ENCODE data around the gene RPAP3. TPM values are rescaled to one million over a fixed set of nuclear protein-coding genes. Genes with fewer than 3 reads are reported as not detected.

The RPAP3 gene
- total RNA-seq, 2 donors from 2014 or later, result 22.7 to 23.5 TPM

DNA sequence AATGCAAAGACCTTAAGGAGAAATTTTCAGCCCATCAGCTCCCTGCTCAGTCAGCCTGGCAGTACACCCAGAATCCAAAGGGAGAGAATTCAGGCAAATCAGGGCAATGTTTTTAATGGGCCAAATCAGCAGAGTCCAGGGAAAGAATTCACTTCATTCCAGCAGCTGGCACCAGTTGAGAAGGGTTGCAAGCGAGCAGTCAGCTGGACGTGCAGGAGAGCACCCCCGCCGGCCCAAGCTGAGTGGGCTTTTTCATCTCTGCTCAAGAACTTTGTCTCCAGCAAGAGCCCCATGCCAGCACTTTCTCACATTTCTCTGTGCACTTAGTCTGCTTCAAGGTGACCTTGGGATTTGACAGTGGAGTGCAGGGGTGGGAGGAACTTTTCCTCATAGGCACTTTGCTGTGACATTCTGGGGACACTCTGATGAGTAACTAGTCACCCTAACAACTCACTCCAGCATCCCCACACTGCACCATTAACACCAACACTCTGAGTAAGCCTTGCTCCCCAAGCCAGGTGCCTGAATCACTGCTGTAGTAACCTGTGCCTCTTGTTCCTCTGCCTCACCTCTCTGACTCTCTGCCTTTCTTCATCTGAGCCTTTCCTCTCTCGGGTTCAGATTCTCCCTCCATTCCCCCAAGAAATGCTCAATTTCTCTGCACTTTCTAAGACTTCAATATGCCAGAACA lies 17.3 kb upstream of the RPAP3 start:
- ATAC-seq, result no peak
- peaks cover 5% of the 10 kb centered on the region for H3K36me3 Mint-ChIP-seq (ENCODE audit: low read depth)

DNA sequence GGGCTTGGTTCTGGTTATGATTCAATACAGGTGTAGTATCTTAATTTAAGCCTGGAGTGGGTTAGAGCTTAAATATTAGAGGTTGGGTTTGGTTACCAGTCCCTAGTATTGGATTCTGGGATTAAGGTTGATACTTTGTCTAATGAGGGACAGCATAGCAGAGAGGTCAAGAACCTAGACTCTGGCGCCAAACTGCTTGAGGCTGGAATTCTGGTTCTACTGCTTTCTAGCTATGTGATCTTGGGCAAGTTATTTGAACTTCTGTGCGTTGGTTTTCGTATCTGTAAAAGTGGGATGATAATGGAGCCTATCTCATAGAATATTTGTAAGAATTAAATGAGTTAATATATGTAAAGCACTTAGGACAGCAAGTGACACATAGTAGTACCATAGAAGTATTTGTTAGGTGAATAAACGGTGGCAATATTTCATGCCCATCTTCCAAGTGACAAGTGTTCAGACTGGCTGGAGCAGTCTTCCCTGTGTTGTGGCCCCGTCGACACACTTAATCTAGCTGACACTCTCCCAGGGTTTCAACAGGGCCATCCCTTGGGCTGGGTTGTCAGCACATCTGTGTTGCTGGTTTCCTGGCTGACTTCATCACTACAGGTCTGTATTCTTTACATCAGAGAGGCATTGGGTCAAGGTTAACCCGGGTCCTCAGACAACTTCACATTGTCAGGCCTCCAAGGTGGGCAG lies 16.5 kb upstream of the RPAP3 start:
- Mint-ChIP-seq H3K27ac (peak overlapping the region; percentile 79), H3K4me1 (peaks cover 29% of the 10 kb centered on the region), H3K27me3 (no peaks in the 10 kb centered on the region), H3K36me3 (ENCODE audit: low read depth) (peaks cover 5% of the 10 kb centered on the region), H3K4me3 (no peak overlapping the region)
- ATAC-seq (no peak), DNase-seq (no peak)
- H3K9me3 ChIP-seq (ENCODE audit: control insufficient read depth, low read length, poor library complexity, severe bottlenecking), result no peaks in the 10 kb centered on the region

More for the DNA sequence above, 17.3 kb upstream of the RPAP3 start:
- Mint-ChIP-seq H3K27ac (peak overlapping the region; percentile 45), H3K4me1 (peaks cover 28% of the 10 kb centered on the region), H3K27me3 (no peaks in the 10 kb centered on the region), H3K4me3 (no peak overlapping the region)
- DNase-seq, result no peak
- H3K9me3 ChIP-seq (ENCODE audit: control insufficient read depth, low read length, poor library complexity, severe bottlenecking), result no peaks in the 10 kb centered on the region

DNA sequence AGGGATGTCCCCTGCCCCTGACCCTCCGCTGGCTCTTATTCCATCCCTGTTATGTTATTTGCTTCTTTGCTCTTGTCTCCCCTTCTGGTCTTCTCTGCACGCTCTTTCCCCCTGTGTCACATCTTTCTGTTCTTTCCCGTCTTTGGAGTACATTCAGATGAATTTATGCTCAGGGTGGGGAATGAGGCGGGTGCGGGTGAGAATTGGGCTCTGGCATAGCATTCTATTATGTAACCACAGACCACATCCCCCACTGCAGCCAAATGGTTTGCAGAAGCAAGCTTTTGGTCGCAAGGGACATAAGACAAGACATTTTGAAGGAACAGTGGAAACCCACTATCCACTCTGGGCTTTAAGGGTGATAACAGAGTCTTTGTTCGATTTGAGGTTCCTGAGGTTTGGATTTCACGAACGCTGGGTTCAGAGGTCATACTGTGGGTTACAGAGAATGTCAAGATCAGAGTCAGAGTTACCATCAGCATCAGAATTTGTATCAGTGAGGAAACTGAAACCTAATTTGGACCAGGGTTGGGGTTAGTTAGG lies 15.7 kb upstream of the RPAP3 start:
- peak overlapping the region; percentile 55 for H3K4me3 Mint-ChIP-seq
- H3K27me3 Mint-ChIP-seq, result no peaks in the 10 kb centered on the region
- H3K27ac Mint-ChIP-seq, result peak overlapping the region; percentile 79
- H3K36me3 Mint-ChIP-seq (ENCODE audit: low read depth), result peaks cover 5% of the 10 kb centered on the region
- ATAC-seq (peak; percentile 42), DNase-seq (no peak)
- H3K4me1 Mint-ChIP-seq, result peaks cover 29% of the 10 kb centered on the region
- no peaks in the 10 kb centered on the region for H3K9me3 ChIP-seq (ENCODE audit: control insufficient read depth, low read length, poor library complexity, severe bottlenecking)

DNA sequence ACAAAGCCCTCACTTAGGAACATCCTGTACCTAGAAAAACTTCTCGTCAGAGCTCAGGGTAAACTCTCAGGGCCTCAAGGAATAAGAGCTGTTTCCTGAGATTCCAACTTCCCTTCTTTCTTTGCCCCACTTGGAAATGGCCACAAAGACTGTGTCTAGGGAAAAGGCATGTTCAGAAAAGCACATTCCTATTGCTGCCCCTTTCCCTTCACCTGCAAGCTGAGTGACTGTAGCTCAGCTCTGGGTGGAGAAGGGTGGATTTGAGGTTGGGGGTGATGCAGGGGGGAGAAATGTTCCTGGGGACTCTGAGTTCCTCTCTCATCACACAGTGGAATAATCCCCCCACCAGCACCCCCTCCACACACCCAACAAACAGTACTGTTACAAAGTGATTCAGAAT lies 12.7 kb upstream of the RPAP3 start:
- peaks cover 27% of the 10 kb centered on the region for H3K4me1 Mint-ChIP-seq
- DNase-seq, result no peak

DNA sequence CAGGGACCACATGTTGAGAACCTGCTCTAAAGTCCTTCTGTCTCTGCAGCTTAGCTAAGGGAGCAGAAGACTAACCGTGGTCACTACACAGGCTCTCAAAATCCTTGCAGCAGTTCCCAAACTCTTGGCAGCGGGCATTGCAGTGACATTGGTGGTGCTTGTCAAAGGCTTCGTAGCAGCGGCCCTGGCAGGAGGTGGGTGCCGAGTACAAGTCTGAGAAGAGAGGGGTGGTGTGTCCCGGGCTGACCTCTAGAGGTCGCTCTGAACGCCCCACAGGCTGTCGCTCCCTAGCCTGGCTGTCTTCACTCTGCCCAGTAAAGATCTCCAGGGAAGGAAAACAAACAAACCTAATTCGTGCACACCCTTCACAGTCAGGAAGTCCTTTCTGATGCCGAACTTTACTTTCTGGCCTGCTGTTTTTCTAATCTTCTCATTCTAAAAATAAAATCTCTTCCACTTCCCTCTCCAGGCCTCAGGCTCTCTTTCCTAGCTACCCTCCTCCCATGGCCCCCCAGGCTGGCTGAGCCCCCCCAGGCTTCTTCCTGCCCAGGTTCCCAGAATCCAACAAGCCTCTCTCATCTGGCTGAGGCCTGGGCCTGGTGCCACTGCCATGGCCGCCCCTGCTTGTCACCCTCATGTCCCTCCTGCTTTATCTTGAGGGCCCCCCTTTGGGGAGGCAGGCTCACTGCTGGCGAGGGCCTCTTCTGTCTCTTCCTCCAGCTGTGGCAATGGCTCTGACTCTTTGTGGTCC lies 11.8 kb upstream of the RPAP3 start:
- Mint-ChIP-seq H3K36me3 (ENCODE audit: low read depth) (no peaks in the 10 kb centered on the region), H3K27ac (peak overlapping the region; percentile 86), H3K27me3 (no peaks in the 10 kb centered on the region), H3K4me1 (peaks cover 24% of the 10 kb centered on the region), H3K4me3 (no peak overlapping the region)
- no peaks in the 10 kb centered on the region for H3K9me3 ChIP-seq (ENCODE audit: control insufficient read depth, low read length, poor library complexity, severe bottlenecking)
- peak; percentile 77 for ATAC-seq
- peak in 2 of 3 donors; percentile 26 to 35 for DNase-seq

More for the DNA sequence above, 12.7 kb upstream of the RPAP3 start:
- Mint-ChIP-seq H3K27me3 (no peaks in the 10 kb centered on the region), H3K36me3 (ENCODE audit: low read depth) (peaks cover 3% of the 10 kb centered on the region), H3K27ac (peak overlapping the region; percentile 86), H3K4me3 (no peak overlapping the region)
- ATAC-seq, result no peak
- H3K9me3 ChIP-seq (ENCODE audit: control insufficient read depth, low read length, poor library complexity, severe bottlenecking), result no peaks in the 10 kb centered on the region

DNA sequence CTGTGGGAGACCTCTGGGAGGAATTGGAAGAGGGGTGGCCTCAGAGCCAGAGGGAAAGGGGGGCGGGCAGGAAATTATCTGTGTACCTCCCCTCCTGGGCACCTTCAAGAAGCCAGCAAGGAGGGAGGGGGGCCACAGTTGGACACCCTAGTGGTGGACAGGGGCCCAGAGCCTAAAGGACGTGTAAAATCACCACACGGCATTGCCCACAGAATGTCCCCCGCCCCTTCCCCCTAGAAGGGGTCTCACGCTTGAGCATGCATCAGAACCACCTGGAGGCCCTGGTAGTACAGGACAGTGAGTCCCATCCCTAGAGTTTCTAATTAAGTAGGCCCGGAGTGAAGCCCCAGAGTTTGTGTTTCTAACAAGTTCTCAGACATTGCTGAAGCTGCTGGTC lies 11.2 kb upstream of the RPAP3 start:
- H3K9me3 ChIP-seq (ENCODE audit: control insufficient read depth, low read length, poor library complexity, severe bottlenecking), result no peaks in the 10 kb centered on the region
- Mint-ChIP-seq H3K4me1 (peaks cover 22% of the 10 kb centered on the region), H3K27ac (peak overlapping the region; percentile 86), H3K36me3 (ENCODE audit: low read depth) (no peaks in the 10 kb centered on the region), H3K4me3 (no peak overlapping the region), H3K27me3 (no peaks in the 10 kb centered on the region)
- DNase-seq (no peak), ATAC-seq (no peak)

DNA sequence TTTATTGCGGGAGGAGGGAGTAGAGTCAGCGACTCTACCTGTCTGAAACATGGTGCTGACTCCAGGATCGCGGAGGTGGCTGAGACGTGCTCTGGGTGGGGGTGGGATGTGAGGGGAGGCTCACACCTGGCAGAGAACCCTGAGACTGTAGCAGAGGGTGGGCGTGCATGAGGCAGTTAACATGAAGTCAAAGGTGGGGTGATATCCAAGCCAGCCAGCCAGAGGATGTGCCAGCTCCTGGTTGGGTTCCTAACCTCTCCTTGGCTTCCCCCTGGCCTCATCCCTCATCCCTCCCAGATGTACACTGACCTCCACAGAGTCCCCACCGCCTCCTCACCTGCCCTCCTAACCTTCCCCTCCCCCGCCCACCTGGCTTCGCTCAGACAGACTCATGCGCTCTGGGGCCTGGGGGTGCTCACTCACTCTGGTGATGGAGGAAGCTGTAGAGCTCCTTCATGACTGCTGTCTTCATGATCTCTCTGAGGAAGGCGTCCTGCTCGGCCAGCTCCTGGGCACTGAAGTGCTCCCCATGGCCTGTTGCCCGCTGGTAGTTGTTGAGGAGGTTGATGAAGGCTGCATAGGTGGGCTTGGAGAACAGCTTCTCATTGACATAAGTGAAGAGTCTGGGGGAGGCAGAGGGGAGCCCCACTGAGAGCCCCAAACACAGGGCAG lies 10.2 kb upstream of the RPAP3 start:
- Mint-ChIP-seq H3K27me3 (no peaks in the 10 kb centered on the region), H3K36me3 (ENCODE audit: low read depth) (no peaks in the 10 kb centered on the region), H3K4me1 (peaks cover 13% of the 10 kb centered on the region), H3K4me3 (no peak overlapping the region), H3K27ac (peak overlapping the region; percentile 21)
- DNase-seq (no peak), ATAC-seq (no peak)
- H3K9me3 ChIP-seq (ENCODE audit: control insufficient read depth, low read length, poor library complexity, severe bottlenecking), result no peaks in the 10 kb centered on the region

DNA sequence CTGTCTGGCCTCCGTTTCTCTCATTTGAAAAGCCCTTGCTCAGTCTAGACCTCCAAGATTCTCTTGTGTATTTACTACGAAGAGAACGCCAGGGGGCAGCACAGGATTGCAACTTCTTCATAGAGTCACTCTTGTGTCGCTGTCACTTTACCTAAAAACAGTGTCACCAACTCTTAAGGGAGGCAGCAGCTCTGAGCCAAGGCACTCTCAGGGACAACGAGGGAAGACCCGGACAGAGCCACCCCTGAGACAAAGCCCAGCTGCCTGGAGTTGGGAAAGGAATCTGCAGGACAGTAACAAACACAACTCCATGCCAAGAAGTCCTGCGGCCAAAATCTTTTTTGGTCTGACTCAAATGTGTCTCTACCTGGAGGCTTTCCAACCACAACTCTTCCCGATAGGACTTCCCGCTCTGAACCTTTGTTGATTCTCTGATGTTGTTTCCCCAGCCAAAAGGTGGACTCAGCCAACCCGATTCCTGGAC lies 9.6 kb upstream of the RPAP3 start:
- DNase-seq (peak; percentile 59 to 65 (median 61)), ATAC-seq (peak; percentile 88)
- Mint-ChIP-seq H3K4me1 (peaks cover 10% of the 10 kb centered on the region), H3K36me3 (ENCODE audit: low read depth) (no peaks in the 10 kb centered on the region), H3K27ac (peak overlapping the region; percentile 21), H3K27me3 (no peaks in the 10 kb centered on the region), H3K4me3 (no peak overlapping the region)
- no peaks in the 10 kb centered on the region for H3K9me3 ChIP-seq (ENCODE audit: control insufficient read depth, low read length, poor library complexity, severe bottlenecking)

DNA sequence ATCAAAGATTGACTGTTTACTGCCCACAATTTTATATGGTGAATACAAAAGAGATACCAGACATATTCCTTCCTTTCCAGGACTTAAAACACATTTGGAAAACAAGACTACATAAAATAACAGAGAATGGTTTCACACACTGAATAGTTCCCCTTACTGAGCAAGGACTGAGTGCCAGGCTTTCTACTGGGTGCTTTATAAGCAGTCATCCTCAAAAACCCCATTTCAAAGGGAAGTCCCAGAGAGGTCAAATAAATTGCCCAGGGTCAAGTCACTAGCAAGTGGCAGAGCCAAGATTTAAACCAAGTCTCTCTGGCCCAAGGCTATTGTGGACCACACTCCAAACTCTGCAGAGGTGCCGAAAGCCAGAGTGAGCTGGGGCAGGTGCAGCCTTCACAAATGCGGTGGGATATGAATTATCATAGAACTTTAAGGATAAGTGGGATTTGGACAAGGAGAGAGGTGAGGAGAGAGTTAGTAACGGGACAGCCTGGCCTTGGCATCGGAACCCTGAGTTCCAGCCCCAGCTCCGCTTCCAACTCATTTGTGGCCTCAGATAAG lies 9.1 kb upstream of the RPAP3 start:
- Mint-ChIP-seq H3K27ac (peak overlapping the region; percentile 21), H3K4me3 (no peak overlapping the region), H3K27me3 (no peaks in the 10 kb centered on the region), H3K36me3 (ENCODE audit: low read depth) (no peaks in the 10 kb centered on the region), H3K4me1 (peaks cover 10% of the 10 kb centered on the region)
- H3K9me3 ChIP-seq (ENCODE audit: control insufficient read depth, low read length, poor library complexity, severe bottlenecking), result no peaks in the 10 kb centered on the region
- ATAC-seq, result no peak
- DNase-seq, result no peak

DNA sequence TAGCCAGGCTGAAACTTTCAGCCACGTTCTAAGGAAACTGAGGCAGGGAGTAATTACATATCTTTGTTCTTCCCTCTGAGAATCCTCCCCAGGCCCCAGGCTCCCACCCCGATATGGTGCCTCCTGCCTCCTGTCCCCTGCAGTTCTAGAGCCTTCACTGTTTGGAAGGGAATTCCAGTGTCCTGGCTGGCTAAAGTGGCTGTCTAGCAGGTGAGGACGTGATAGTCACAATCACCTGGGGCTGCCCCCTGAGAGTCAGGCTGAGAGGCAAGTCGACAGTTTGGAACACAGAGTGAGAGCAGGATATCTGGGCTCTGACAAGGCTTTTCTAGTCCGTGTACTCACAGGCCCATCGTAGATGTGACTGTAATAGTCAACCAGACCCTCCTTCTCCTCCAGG lies 6.3 kb upstream of the RPAP3 start:
- no peak overlapping the region for H3K4me3 Mint-ChIP-seq

DNA sequence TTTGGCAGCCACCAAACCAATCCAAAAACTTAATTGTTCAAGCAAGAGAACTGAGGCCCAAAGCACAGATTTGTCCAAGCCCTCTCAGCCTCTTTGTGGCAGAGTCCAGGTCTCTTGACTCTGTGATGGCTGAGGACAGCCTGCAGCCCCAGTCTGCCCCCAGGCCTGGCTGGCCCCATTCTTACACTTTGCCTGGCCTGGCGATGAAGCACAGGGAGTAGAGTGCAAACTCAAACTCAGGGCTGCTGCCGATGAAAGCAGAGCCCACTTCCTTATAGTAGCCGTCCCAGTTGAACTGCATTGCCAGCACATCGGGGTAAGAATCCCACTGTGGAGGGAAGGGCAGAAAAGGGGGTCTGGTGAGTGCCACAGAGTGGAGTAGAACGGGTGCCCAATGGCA lies 5.6 kb upstream of the RPAP3 start:
- H3K9me3 ChIP-seq (ENCODE audit: control insufficient read depth, low read length, poor library complexity, severe bottlenecking), result no peaks in the 10 kb centered on the region
- H3K4me1 Mint-ChIP-seq, result peaks cover 26% of the 10 kb centered on the region
- no peak overlapping the region for H3K27ac Mint-ChIP-seq
- ATAC-seq (no peak), DNase-seq (no peak)
- no peak overlapping the region for H3K4me3 Mint-ChIP-seq
- H3K36me3 Mint-ChIP-seq (ENCODE audit: low read depth), result no peaks in the 10 kb centered on the region
- H3K27me3 Mint-ChIP-seq, result no peaks in the 10 kb centered on the region

More for the DNA sequence above, 6.3 kb upstream of the RPAP3 start:
- ATAC-seq (no peak), DNase-seq (no peak)
- peaks cover 24% of the 10 kb centered on the region for H3K4me1 Mint-ChIP-seq
- H3K27me3 Mint-ChIP-seq, result no peaks in the 10 kb centered on the region
- H3K27ac Mint-ChIP-seq, result no peak overlapping the region
- H3K36me3 Mint-ChIP-seq (ENCODE audit: low read depth), result no peaks in the 10 kb centered on the region
- no peaks in the 10 kb centered on the region for H3K9me3 ChIP-seq (ENCODE audit: control insufficient read depth, low read length, poor library complexity, severe bottlenecking)

DNA sequence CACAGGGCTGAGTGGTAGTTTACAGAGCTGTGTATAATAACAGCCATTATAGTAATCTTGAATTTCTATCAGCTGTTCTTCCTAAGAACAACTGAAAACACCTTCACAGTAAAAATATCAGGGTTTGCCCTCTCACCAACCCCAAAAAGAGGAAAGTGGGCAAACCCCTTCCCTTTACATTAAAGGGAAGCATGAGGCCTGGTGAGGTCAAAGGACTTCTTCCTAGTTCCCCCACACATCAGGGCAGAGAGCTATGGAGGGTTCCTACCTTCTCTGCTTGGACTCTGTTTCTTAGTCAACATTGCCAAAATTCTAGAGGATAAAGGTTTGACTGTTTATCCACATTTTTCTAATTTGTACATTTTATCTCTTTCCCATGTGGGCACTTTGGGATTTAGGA lies 4.4 kb upstream of the RPAP3 start:
- Mint-ChIP-seq H3K27ac (no peak overlapping the region), H3K4me3 (no peak overlapping the region), H3K4me1 (peaks cover 27% of the 10 kb centered on the region)

More for the DNA sequence above, 4.4 kb upstream of the RPAP3 start:
- no peak for DNase-seq
- H3K27me3 Mint-ChIP-seq, result no peaks in the 10 kb centered on the region
- ATAC-seq, result no peak
- H3K9me3 ChIP-seq (ENCODE audit: control insufficient read depth, low read length, poor library complexity, severe bottlenecking), result no peaks in the 10 kb centered on the region
- H3K36me3 Mint-ChIP-seq (ENCODE audit: low read depth), result peaks cover 3% of the 10 kb centered on the region

Data from T-helper 17 cell (primary cell).